ENCODE results near the gene SRSF9. TPM values are rescaled to one million over a fixed set of nuclear protein-coding genes. Genes with fewer than 3 reads are reported as not detected.
"Not testable (repeated sequence)": the region's sequence is repeated elsewhere in the genome, so short reads cannot be mapped to it uniquely, and the experiment has no call there.

Gene SRSF9, protein sequence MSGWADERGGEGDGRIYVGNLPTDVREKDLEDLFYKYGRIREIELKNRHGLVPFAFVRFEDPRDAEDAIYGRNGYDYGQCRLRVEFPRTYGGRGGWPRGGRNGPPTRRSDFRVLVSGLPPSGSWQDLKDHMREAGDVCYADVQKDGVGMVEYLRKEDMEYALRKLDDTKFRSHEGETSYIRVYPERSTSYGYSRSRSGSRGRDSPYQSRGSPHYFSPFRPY
- total RNA-seq, result 157 and 166 TPM in 2 replicates
- 263 and 312 TPM in 2 replicates for polyA plus RNA-seq

DNA sequence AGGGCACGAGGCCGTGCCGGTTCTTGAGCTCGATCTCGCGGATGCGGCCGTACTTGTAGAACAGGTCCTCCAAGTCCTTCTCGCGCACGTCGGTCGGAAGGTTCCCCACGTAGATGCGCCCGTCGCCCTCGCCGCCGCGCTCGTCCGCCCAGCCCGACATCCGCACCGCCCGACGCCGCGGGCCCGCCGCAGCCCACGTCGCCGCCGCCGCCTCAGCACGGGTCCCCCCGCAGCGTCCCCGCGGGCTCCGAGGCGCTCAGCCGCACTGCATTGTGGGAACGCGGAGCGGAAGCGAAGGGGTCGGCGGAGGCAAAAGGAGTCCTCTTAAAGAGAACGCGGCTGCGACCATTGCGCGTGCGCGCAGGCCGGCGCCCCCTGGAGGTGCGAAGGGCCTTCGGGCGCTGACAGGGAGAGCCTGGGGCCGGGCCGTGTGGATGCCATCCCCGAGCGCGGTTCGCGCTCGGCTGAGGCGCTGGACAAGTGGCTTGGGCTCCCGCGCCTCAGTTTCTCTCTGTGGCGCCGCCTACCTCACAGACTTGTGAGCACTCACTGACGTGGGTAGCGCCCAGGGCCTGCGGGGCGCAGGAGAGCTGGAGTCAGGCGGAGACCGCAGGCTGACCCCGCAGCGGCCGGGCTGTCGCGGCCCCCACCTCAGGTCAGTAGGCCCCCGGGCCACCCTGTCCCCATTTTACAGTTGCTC is at the start of gene SRSF9:
TSS of gene SRSF9 (minus strand) at position 299 of the 700 bp plus-strand sequence. CDS start at position 160, 139 bp downstream.
- TF ChIP-seq EZH2 (IDR thresholded peaks at IDR 0.05; ENCODE audit: borderline replicate concordance) (no peak), EZH2phosphoT487 (IDR thresholded peaks at IDR 0.05; ENCODE audit: low read depth, severe bottlenecking, unreplicated experiment) (no peak)
- TF ChIP-seq, protein P1, sequence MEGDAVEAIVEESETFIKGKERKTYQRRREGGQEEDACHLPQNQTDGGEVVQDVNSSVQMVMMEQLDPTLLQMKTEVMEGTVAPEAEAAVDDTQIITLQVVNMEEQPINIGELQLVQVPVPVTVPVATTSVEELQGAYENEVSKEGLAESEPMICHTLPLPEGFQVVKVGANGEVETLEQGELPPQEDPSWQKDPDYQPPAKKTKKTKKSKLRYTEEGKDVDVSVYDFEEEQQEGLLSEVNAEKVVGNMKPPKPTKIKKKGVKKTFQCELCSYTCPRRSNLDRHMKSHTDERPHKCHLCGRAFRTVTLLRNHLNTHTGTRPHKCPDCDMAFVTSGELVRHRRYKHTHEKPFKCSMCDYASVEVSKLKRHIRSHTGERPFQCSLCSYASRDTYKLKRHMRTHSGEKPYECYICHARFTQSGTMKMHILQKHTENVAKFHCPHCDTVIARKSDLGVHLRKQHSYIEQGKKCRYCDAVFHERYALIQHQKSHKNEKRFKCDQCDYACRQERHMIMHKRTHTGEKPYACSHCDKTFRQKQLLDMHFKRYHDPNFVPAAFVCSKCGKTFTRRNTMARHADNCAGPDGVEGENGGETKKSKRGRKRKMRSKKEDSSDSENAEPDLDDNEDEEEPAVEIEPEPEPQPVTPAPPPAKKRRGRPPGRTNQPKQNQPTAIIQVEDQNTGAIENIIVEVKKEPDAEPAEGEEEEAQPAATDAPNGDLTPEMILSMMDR (IDR thresholded peaks at IDR 0.05; ENCODE audit: poor library complexity), result peak; percentile 94
- Histone ChIP-seq H2AFZ (peak within 1 kb of the TSS; percentile 92), H3K27me3 (no peaks in the 10 kb centered on the region), H4K20me1 (ENCODE audit: insufficient read depth, poor library complexity, severe bottlenecking) (peaks cover 41% of the 10 kb centered on the region), H3K9me3 (ENCODE audit: low read depth) (no peaks in the 10 kb centered on the region), H3K9me2 (replicated peaks; ENCODE audit: insufficient read depth) (no peaks in the 10 kb centered on the region), H3K79me2 (peaks cover 89% of the 10 kb centered on the region), H3K4me3 (peak within 1 kb of the TSS; percentile 95), H3K27ac (peak within 1 kb of the TSS; percentile 92), H3K36me3 (replicated peaks; ENCODE audit: insufficient read depth, low read depth) (no peaks in the 10 kb centered on the region), H3K4me2 (peak within 1 kb of the TSS; percentile 95), H3K4me1 (ENCODE audit: insufficient read depth) (peaks cover 12% of the 10 kb centered on the region)
- peak; percentile 99 for DNase-seq (ENCODE audit: low spot score)
- WGBS (ENCODE audit: low lambda C conversion rate, missing lambda C conversion rate), result 1% methylated on average over 36 of the region's 88 CpGs

DNA sequence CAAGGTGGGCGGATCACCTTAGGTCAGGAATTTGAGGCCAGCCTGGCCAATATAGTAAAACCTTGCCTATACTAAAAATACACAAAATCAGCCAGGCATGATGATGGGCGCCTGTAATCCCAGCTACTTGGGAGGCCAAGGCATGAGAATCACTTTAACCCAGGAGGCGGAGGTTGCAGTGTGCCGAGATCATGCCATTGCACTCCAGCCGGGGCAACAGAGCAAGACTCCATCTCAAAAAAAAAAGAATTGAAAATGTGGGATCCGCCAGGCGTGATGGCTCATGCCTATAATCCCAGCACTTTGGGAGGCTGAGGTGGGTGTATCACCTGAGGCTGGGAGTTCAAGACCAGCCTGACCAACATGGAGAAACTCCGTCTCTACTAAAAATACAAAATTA is 49.8 kb upstream of the SRSF9 start:
- not testable (repeated sequence) for H3K9me3 ChIP-seq (ENCODE audit: low read depth); DNase-seq (ENCODE audit: low spot score); H4K20me1 ChIP-seq (ENCODE audit: insufficient read depth, poor library complexity, severe bottlenecking); H3K4me2 ChIP-seq; H3K36me3 ChIP-seq (replicated peaks; ENCODE audit: insufficient read depth, low read depth); H3K79me2 ChIP-seq; H3K27me3 ChIP-seq; H3K27ac ChIP-seq; H3K4me3 ChIP-seq; H2AFZ ChIP-seq; H3K4me1 ChIP-seq (ENCODE audit: insufficient read depth); H3K9me2 ChIP-seq (replicated peaks; ENCODE audit: insufficient read depth)
- 97% methylated on average over 8 of the region's 8 CpGs for WGBS (ENCODE audit: low lambda C conversion rate, missing lambda C conversion rate)

- Histone ChIP-seq H3K79me2 (no peaks in the 10 kb centered on the region), H3K9me3 (ENCODE audit: low read depth) (no peaks in the 10 kb centered on the region), H4K20me1 (ENCODE audit: insufficient read depth, poor library complexity, severe bottlenecking) (no peaks in the 10 kb centered on the region), H2AFZ (no peak overlapping the region), H3K4me1 (ENCODE audit: insufficient read depth) (no peaks in the 10 kb centered on the region), H3K9me2 (replicated peaks; ENCODE audit: insufficient read depth) (no peaks in the 10 kb centered on the region), H3K36me3 (replicated peaks; ENCODE audit: insufficient read depth, low read depth) (no peaks in the 10 kb centered on the region), H3K4me2 (no peak overlapping the region), H3K27ac (no peak overlapping the region), H3K4me3 (no peak overlapping the region), H3K27me3 (no peaks in the 10 kb centered on the region)
- 96% methylated on average over 2 of the region's 2 CpGs for WGBS (ENCODE audit: low lambda C conversion rate, missing lambda C conversion rate)
- TF ChIP-seq EZH2 (IDR thresholded peaks at IDR 0.05; ENCODE audit: borderline replicate concordance) (no peak), EZH2phosphoT487 (IDR thresholded peaks at IDR 0.05; ENCODE audit: low read depth, severe bottlenecking, unreplicated experiment) (no peak)
- TF ChIP-seq, protein P1 (IDR thresholded peaks at IDR 0.05; ENCODE audit: poor library complexity), result no peak
- no peak for DNase-seq (ENCODE audit: low spot score)
Measured at GRCh38 chr12:120515496-120515895, 45.9 kb upstream of the SRSF9 start.

DNA sequence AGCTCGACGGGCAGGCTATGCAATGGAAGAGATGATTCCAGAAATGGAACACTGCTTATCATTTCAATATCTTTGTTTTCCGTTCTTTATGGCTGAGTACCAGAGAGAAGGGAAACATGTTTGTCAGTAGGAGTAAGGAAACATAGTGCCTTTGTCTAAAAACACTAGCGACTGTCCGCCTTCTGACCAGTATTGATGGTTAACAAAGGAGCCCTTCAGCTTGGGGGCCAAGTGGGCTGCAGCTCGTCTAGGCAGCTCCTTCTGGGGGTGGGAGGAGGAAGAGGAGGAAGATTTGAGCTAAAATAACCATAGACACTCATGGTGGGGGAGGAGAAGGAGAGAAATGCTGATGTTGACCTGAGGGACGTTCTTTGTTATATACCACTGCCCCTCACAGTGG is 44.5 kb upstream of the SRSF9 start:
- H3K27ac ChIP-seq, result no peak overlapping the region
- H3K79me2 ChIP-seq, result no peaks in the 10 kb centered on the region
- no peaks in the 10 kb centered on the region for H3K9me2 ChIP-seq (replicated peaks; ENCODE audit: insufficient read depth)
- H3K9me3 ChIP-seq (ENCODE audit: low read depth), result no peaks in the 10 kb centered on the region
- WGBS (ENCODE audit: low lambda C conversion rate, missing lambda C conversion rate), result 97% methylated on average over 7 of the region's 7 CpGs
- H3K27me3 ChIP-seq, result no peaks in the 10 kb centered on the region
- H3K4me2 ChIP-seq, result no peak overlapping the region
- no peak overlapping the region for H3K4me3 ChIP-seq
- H3K4me1 ChIP-seq (ENCODE audit: insufficient read depth), result no peaks in the 10 kb centered on the region
- DNase-seq (ENCODE audit: low spot score), result no peak
- no peak for TF ChIP-seq EZH2 (IDR thresholded peaks at IDR 0.05; ENCODE audit: borderline replicate concordance)
- no peak for TF ChIP-seq EZH2phosphoT487 (IDR thresholded peaks at IDR 0.05; ENCODE audit: low read depth, severe bottlenecking, unreplicated experiment)
- TF ChIP-seq, protein P1 (IDR thresholded peaks at IDR 0.05; ENCODE audit: poor library complexity), result no peak
- H4K20me1 ChIP-seq (ENCODE audit: insufficient read depth, poor library complexity, severe bottlenecking), result no peaks in the 10 kb centered on the region
- H2AFZ ChIP-seq, result no peak overlapping the region
- H3K36me3 ChIP-seq (replicated peaks; ENCODE audit: insufficient read depth, low read depth), result no peaks in the 10 kb centered on the region

Data from hepatocyte (in vitro differentiated cells).